ENCODE data around the gene IFT122.

DNA sequence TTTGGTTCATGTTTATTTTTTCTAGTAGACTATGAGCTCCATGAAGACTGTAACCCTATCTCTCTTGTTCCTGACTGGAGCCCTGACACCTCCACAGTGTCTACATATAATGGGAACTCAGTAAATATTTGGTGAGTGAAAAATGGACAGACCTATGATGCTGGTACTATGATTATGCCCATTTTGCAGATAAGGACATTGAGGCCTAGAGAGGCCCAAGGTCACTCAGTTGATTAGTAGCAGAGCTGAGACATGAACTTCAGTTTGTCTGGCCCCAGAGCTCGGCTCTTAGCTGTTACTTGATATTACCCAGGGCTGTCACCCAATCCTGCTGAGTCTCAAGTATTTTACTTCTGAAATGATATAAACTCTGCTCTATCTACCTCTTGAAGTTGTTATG lies 17.1 kb upstream of the IFT122 start:
- no peak for TF ChIP-seq CTCF (IDR thresholded peaks at IDR 0.05)
- TF ChIP-seq POLR2A (IDR thresholded peaks at IDR 0.05), result no peak
- no peak for TF ChIP-seq EP300 (IDR thresholded peaks at IDR 0.05)
